ENCODE data around the gene MAGEB10. TPM values are rescaled to one million over a fixed set of nuclear protein-coding genes. Genes with fewer than 3 reads are reported as not detected.

Gene MAGEB10, protein sequence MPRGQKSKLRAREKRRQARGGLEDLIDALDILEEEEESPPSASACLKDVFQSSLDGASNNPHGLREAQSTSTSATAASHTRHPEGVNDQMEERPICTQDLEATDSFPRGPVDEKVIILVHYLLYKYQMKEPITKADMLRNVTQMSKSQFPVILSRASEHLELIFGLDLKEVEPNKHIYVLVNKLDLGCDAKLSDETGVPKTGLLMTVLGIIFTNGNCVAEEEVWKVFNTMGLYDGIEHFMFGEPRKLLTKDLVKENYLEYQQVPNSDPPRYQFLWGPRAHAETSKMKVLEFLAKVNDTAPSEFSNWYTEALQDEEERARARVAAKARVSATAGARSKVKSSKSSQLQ
- total RNA-seq: not detected in 2 replicates

DNA sequence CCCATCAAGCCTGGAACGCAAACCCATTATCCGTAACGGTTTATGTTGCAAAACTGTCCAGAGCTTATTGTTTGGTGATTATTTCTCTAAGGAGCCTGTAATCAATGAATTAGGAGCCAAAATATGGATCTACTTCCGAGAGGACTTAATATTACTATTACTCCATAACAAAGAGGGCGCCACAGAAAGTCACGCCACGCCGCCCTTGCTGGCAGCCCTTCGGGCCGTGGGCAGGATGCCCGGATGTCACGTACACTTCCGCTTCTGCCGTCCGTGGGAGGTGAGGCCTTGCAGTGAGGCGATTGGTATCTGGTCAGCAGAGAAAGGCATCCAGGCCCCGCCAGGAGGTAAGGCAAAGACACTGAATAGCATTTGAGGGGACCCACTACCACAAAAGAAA is at the start of gene MAGEB10:
TSS of gene MAGEB10 (plus strand) at position 301 of the 400 bp plus-strand sequence. CDS start 13,317 bp downstream, outside the sequence.

Other genes starting within 250 kb of the MAGEB10 start
- gene DCAF8L2, start 217.6 kb upstream of the MAGEB10 start, total RNA-seq: not detected in 2 replicates
- not detected in 2 replicates for gene DCAF8L1, start 173.5 kb downstream of the MAGEB10 start, total RNA-seq

Data from nasal cavity respiratory epithelium epithelial cell of viscerocranial mucosa (primary cell).